Measurements from ENCODE around the gene CACNA2D2. TPM values are rescaled to one million over a fixed set of nuclear protein-coding genes. Genes with fewer than 3 reads are reported as not detected.

The CACNA2D2 gene
- total and polyA plus RNA-seq, 12 donors, result 0.09 to 2.0 (median 0.60) TPM

DNA sequence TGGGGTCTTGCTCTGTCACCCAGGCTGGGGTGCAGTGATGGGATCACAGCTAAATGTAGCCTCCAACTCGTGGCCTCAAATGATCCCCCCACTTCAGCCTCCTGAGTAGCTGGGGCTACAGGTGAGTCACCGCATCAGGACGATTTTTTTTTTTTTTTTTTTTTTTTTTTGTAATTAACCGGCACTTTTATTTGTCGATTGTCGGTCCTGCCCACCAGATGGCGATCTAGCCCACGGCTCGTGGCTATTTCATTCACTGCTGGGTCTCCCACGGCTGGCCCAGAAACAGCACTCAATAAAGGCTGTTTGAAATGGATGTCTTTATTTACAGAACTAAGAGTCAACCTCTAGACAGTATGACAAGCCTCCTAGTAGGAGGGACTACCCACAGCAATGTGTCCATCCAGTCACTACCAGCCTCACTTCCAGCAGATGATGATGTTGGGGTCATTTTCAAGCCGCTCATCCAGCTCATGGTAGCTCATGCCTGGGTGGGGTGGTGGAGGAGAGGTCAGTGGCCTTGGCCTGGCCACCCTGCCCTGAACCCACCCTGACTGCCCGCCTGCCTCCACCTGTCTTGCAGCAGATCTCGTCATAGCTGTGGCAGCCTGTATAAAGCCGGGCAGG is 156.1 kb downstream of the CACNA2D2 start:
- Histone ChIP-seq H3K9me3 (replicated peaks in 1 of 3) (no peaks in the 10 kb centered on the region), H3K36me3 (replicated peaks in 1 of 2) (peaks cover 0 to 16% of the 10 kb centered on the region in 2 donors), H3K27me3 (no peaks in the 10 kb centered on the region), H3K27ac (peak overlapping the region in 2 of 5 donors; percentile 13 to 27), H3K4me1 (replicated peaks in 1 of 2) (peaks cover 26 to 34% of the 10 kb centered on the region in 2 donors), H3K4me3 (no peak overlapping the region)
- WGBS, 4 donors, result 5 to 28% (median 16%) methylated on average over 10 to 14 of the region's 14 CpGs
- TF ChIP-seq, protein P1, sequence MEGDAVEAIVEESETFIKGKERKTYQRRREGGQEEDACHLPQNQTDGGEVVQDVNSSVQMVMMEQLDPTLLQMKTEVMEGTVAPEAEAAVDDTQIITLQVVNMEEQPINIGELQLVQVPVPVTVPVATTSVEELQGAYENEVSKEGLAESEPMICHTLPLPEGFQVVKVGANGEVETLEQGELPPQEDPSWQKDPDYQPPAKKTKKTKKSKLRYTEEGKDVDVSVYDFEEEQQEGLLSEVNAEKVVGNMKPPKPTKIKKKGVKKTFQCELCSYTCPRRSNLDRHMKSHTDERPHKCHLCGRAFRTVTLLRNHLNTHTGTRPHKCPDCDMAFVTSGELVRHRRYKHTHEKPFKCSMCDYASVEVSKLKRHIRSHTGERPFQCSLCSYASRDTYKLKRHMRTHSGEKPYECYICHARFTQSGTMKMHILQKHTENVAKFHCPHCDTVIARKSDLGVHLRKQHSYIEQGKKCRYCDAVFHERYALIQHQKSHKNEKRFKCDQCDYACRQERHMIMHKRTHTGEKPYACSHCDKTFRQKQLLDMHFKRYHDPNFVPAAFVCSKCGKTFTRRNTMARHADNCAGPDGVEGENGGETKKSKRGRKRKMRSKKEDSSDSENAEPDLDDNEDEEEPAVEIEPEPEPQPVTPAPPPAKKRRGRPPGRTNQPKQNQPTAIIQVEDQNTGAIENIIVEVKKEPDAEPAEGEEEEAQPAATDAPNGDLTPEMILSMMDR (IDR thresholded peaks at IDR 0.05), result peak; percentile 33 to 67 (median 60)
- TF ChIP-seq POLR2A (IDR thresholded peaks at IDR 0.05), result no peak
- intact Hi-C loops (cut with DNase I), result loop anchor here (2.0 to 5.0 kb wide), 2 partner anchors 192 to 195 kb away; no protein-coding TSS in a partner anchor
- DNase-seq, result peak; percentile 69 to 90 (median 81)

DNA sequence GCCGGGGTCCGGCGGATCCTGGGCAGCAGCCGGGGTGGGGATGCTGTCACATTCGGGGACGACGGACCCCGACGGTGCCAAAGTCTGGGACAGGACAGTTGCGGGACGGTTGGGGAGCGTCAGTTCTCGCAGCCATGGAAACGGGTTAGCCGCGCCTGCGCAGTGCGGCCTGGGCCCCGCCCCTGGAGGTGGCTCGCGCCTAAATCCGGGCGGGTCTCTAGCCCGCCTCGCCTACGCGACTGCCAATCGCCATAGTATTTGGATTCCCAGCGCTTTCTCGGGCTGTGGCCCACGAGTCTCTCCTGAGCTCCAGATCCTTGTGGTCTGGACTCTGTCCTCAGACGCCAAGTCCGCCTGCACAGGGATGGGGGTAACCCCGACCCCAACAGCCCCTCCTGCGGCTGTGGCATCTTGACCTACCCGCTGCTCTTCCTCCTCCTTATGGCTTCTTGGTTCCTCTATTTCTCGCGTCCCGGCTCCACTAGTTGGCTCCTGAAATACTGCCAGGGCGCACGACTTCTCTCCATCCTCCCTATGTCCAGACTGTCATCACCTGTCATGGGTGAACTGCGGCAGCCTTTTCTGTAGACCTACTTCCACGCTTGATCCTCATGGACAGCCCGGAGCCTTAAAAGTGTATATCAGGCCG is 157.7 kb downstream of the CACNA2D2 start, which contains the start of gene ZMYND10:
Gene ZMYND10, minus strand, starts transcription at position 147 of the 649 bp plus-strand sequence. CDS start 153 bp downstream, outside the sequence.
- TF ChIP-seq, protein P1 (IDR thresholded peaks at IDR 0.05), result no peak
- TF ChIP-seq POLR2A (IDR thresholded peaks at IDR 0.05), result no peak
- Histone ChIP-seq H3K4me1 (replicated peaks in 1 of 2) (peaks cover 17 to 23% of the 10 kb centered on the region in 2 donors), H3K27ac (no peak within 1 kb of the TSS)

DNA sequence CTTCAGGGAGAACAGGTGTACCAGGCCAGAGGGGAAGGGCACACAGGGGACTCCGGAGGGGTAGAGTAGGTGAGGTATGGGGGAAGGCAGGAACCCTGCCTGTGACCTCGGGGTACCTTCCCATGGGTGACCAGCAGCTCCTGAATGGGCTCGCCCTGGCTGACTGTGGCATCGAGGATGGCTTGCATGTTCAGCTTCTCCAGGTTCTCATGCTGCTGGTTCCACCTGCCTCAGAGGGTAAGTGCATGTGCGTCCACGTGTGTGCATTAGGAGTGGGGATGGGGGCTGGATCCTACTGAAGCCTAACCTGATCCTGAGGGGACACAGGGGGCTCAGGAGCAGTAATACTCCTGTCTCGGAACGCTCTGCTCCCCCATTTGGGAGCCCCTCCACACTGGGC is 158.4 kb downstream of the CACNA2D2 start:
- peaks cover 0 to 16% of the 10 kb centered on the region in 2 donors for H3K36me3 ChIP-seq (replicated peaks in 1 of 2)

More for the DNA sequence above, 157.7 kb downstream of the CACNA2D2 start, which contains the start of gene ZMYND10:
- intact Hi-C loops (cut with DNase I), result loop anchor here (2.0 to 5.0 kb wide), 2 partner anchors 193 to 197 kb away; no protein-coding TSS in a partner anchor
- peak; percentile 51 to 78 (median 64) for DNase-seq
- no peaks in the 10 kb centered on the region for H3K27me3 ChIP-seq
- 10 to 22% (median 12%) methylated on average over 15 to 45 of the region's 45 CpGs for WGBS, 4 donors
- peak within 1 kb of the TSS in 1 of 4 donors; percentile 30 for H3K4me3 ChIP-seq
- no peaks in the 10 kb centered on the region for H3K9me3 ChIP-seq (replicated peaks in 1 of 3)
- H3K36me3 ChIP-seq (replicated peaks in 1 of 2), result peaks cover 0 to 16% of the 10 kb centered on the region in 2 donors

More for the DNA sequence above, 158.4 kb downstream of the CACNA2D2 start:
- Histone ChIP-seq H3K4me3 (peak overlapping the region in 1 of 4 donors; percentile 30), H3K9me3 (replicated peaks in 1 of 3) (no peaks in the 10 kb centered on the region), H3K4me1 (replicated peaks in 1 of 2) (peaks cover 12 to 18% of the 10 kb centered on the region in 2 donors), H3K27me3 (no peaks in the 10 kb centered on the region), H3K27ac (no peak overlapping the region)
- no peak for TF ChIP-seq POLR2A (IDR thresholded peaks at IDR 0.05)
- TF ChIP-seq, protein P1 (IDR thresholded peaks at IDR 0.05), result no peak
- WGBS, 4 donors, result 70 to 82% (median 79%) methylated on average over 5 to 8 of the region's 8 CpGs
- no peak for DNase-seq
- intact Hi-C loops (cut with DNase I), result loop anchor here in 1 of 2 donors (5.0 kb wide), 1 partner anchor 197 kb away; no protein-coding TSS in a partner anchor

Measured in adrenal gland (tissue), 12 donors.